Glutamatergic neuron (in vitro differentiated cells): ENCODE measurements around the gene MTREX. TPM values are rescaled to one million over a fixed set of nuclear protein-coding genes. Genes with fewer than 3 reads are reported as not detected.

Experiments used
- DNase-seq: peaks from one replicate; pipeline ENCODE4 v3.0.0; 2022
- H3K27ac Mint-ChIP-seq: one replicate; pipeline ENCODE4 v1.8.0; 2020; ENCODE audit warnings: mild to moderate bottlenecking, mixed read lengths, inconsistent platforms; ENCODE audit not compliant: unreplicated experiment
- H3K27me3 Mint-ChIP-seq: one replicate; pipeline ENCODE4 v1.8.0; 2020; ENCODE audit warnings: mild to moderate bottlenecking, moderate library complexity, mixed read lengths, inconsistent platforms; ENCODE audit not compliant: unreplicated experiment
- H3K36me3 Mint-ChIP-seq: one replicate; pipeline ENCODE4 v1.8.0; 2020; ENCODE audit warnings: mild to moderate bottlenecking, mixed read lengths, inconsistent platforms; ENCODE audit not compliant: unreplicated experiment
- H3K4me1 Mint-ChIP-seq: one replicate; pipeline ENCODE4 v1.8.0; 2020; ENCODE audit warnings: mild to moderate bottlenecking, low read depth, mixed read lengths, inconsistent platforms; ENCODE audit not compliant: unreplicated experiment
- H3K4me3 Mint-ChIP-seq: one replicate; pipeline ENCODE4 v1.8.0; 2020; ENCODE audit warnings: mild to moderate bottlenecking, mixed read lengths, inconsistent platforms; ENCODE audit not compliant: unreplicated experiment
- H3K9me3 Mint-ChIP-seq: one replicate; pipeline ENCODE4 v1.8.0; 2020; ENCODE audit warnings: mild to moderate bottlenecking, moderate library complexity, mixed read lengths, inconsistent platforms; ENCODE audit not compliant: unreplicated experiment
- CTCF ChIP-seq: fragments of 200-600 bp; sonication (generic); IDR thresholded peaks from one replicate; pipeline ENCODE4 v1.5.0; 2021; ENCODE audit not compliant: partially characterized antibody, unreplicated experiment
- total RNA-seq: library from RNA; stranded (reverse); fragmentation: NEBNext Ultra II Directional; extraction: Animal tissue kit (Norgen Biotek cat#: 25700); gene quantifications from one replicate; pipeline ENCODE4 v1.2.1, GENCODE V29; 2021; ENCODE audit not compliant: unreplicated experiment

The MTREX gene
- total RNA-seq, 1 donor from 2014 or later, result 81.9 TPM

- Mint-ChIP-seq H3K9me3 (no peaks in the 10 kb centered on the region), H3K36me3 (no peaks in the 10 kb centered on the region), H3K27ac (no peak overlapping the region), H3K4me3 (no peak overlapping the region), H3K4me1 (no peaks in the 10 kb centered on the region), H3K27me3 (no peaks in the 10 kb centered on the region)
- DNase-seq, result no peak
- no peak for TF ChIP-seq CTCF
Observed at GRCh38 chr5:55289808-55290207, 18.0 kb upstream of the MTREX start.

DNA sequence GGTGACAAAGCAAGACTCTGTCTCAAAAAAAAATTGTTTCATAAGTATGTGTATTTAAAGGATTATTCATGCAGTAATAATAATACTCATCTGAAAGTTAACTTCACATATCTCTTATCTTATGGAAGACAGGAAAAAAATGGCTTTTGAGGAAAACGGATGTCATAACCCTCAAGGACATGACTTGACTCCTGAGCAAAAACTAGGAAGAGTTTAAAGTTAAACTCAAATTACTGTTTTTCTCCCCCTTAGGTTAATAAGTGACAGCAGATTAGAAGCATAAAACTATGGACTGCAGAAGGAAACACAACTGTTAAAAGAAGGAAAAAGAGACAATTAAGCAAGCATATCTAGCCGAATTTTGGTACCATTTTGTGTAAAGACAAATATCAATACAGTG, 16.8 kb upstream of the MTREX start:
- no peak overlapping the region for H3K4me3 Mint-ChIP-seq
- no peak for DNase-seq
- TF ChIP-seq CTCF, result no peak
- no peak overlapping the region for H3K27ac Mint-ChIP-seq
- H3K27me3 Mint-ChIP-seq, result no peaks in the 10 kb centered on the region
- no peaks in the 10 kb centered on the region for H3K4me1 Mint-ChIP-seq
- no peaks in the 10 kb centered on the region for H3K9me3 Mint-ChIP-seq
- no peaks in the 10 kb centered on the region for H3K36me3 Mint-ChIP-seq

GRCh38 chr5:55294935-55295334, 12.9 kb upstream of the MTREX start:
- Mint-ChIP-seq H3K4me3 (no peak overlapping the region), H3K4me1 (no peaks in the 10 kb centered on the region), H3K27ac (no peak overlapping the region), H3K27me3 (no peaks in the 10 kb centered on the region), H3K36me3 (no peaks in the 10 kb centered on the region), H3K9me3 (no peaks in the 10 kb centered on the region)
- TF ChIP-seq CTCF, result no peak
- no peak for DNase-seq

DNA sequence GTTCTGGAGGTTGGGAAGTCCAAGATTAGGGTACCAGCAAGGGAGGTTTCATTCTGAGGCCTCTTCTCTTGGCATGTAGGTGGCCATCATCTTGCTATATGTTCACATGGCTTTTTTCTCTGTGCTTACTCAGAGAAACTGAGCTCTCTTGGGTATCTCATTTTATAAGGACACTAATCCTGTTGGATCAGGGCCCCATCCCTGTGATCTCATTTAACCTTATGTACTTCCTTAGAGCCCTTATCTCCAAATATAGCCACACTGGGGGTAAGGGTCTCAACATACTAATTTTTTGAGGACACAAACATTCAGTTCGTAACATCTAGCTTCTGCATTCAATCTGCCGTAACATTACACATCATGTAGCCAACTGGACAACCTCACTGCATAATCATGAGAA, 6.9 kb upstream of the MTREX start:
- DNase-seq, result no peak
- Mint-ChIP-seq H3K9me3 (peaks cover 1% of the 10 kb centered on the region), H3K27ac (no peak overlapping the region), H3K36me3 (no peaks in the 10 kb centered on the region), H3K4me3 (no peak overlapping the region), H3K27me3 (no peaks in the 10 kb centered on the region), H3K4me1 (peaks cover 2% of the 10 kb centered on the region)
- no peak for TF ChIP-seq CTCF

GRCh38 chr5:55303238-55303690, 4.5 kb upstream of the MTREX start:
- no peak overlapping the region for H3K4me3 Mint-ChIP-seq
- peaks cover 1% of the 10 kb centered on the region for H3K9me3 Mint-ChIP-seq
- H3K27ac Mint-ChIP-seq, result no peak overlapping the region
- H3K4me1 Mint-ChIP-seq, result peaks cover 2% of the 10 kb centered on the region
- H3K36me3 Mint-ChIP-seq, result no peaks in the 10 kb centered on the region
- no peaks in the 10 kb centered on the region for H3K27me3 Mint-ChIP-seq
- TF ChIP-seq CTCF, result no peak
- no peak for DNase-seq
